MM.1S (cell line): ENCODE measurements around the gene MMRN2.

ENCODE experiments used
- DNase-seq: peaks from one replicate; pipeline ENCODE4 v3.0.0-alpha.2; 2015
- H2AFZ ChIP-seq: fragments of 300-600 bp; sonication (generic); 2 replicates; pipeline ENCODE4 v1.6.0; 2016; ENCODE audit warnings: antibody characterized with exemption, low read length
- H3F3A ChIP-seq: fragments of 300-600 bp; sonication (generic); 2 replicates; pipeline ENCODE4 v1.6.1; 2016; ENCODE audit warnings: mild to moderate bottlenecking, antibody characterized with exemption, low read length, moderate library complexity, mixed read lengths; ENCODE audit not compliant: insufficient read depth
- H3K27ac ChIP-seq: fragments of 300-600 bp; sonication (generic); 2 replicates; pipeline ENCODE4 v1.5.1; 2016; ENCODE audit warnings: mild to moderate bottlenecking, low read length
- H3K27me3 ChIP-seq: fragments of 300-600 bp; sonication (generic); replicated peaks from 2 replicates; pipeline ENCODE4 v1.6.0; 2016; ENCODE audit warnings: low read length; ENCODE audit not compliant: insufficient read depth
- H3K36me3 ChIP-seq: fragments of 300-600 bp; sonication (generic); replicated peaks from 2 replicates; pipeline ENCODE4 v1.6.1; 2016; ENCODE audit warnings: mild to moderate bottlenecking, low read length, mixed read lengths; ENCODE audit not compliant: insufficient read depth
- H3K4me1 ChIP-seq: fragments of 300-600 bp; sonication (generic); 2 replicates; pipeline ENCODE4 v1.6.1; 2016; ENCODE audit warnings: low read length, mixed read lengths
- H3K4me2 ChIP-seq: fragments of 300-600 bp; sonication (generic); 2 replicates; pipeline ENCODE4 v1.6.0; 2016; ENCODE audit warnings: low read depth, low read length
- H3K4me3 ChIP-seq: fragments of 300-600 bp; sonication (generic); 2 replicates; pipeline ENCODE4 v1.5.1; 2016; ENCODE audit warnings: low read length, mixed read lengths
- H3K79me2 ChIP-seq: fragments of 300-600 bp; sonication (generic); 2 replicates; pipeline ENCODE4 v1.6.1; 2016; ENCODE audit warnings: mixed run types, low read length, mixed read lengths
- H3K9ac ChIP-seq: fragments of 300-600 bp; sonication (generic); 2 replicates; pipeline ENCODE4 v1.6.1; 2016; ENCODE audit warnings: low read length, mixed read lengths
- H3K9me2 ChIP-seq: fragments of 300-600 bp; sonication (generic); replicated peaks from 2 replicates; pipeline ENCODE4 v1.6.1; 2016; ENCODE audit warnings: mild to moderate bottlenecking, low read length, mixed read lengths; ENCODE audit not compliant: insufficient read depth
- H3K9me3 ChIP-seq: fragments of 300-600 bp; sonication (generic); replicated peaks from 2 replicates; pipeline ENCODE4 v1.6.1; 2016; ENCODE audit warnings: mild to moderate bottlenecking, low read length, mixed read lengths; ENCODE audit not compliant: insufficient read depth
- H4K20me1 ChIP-seq: fragments of 300-600 bp; sonication (generic); 2 replicates; pipeline ENCODE4 v1.6.1; 2016; ENCODE audit warnings: mild to moderate bottlenecking, low read length, moderate library complexity, mixed read lengths; ENCODE audit not compliant: insufficient read depth
- CTCF ChIP-seq: fragments of 300-600 bp; sonication (generic); IDR thresholded peaks from 2 replicates; pipeline ENCODE4 v1.5.1; 2016; ENCODE audit warnings: antibody characterized with exemption, low read length, mixed read lengths
- EZH2 ChIP-seq: fragments of 300-600 bp; sonication (generic); optimal IDR thresholded peaks from 2 replicates; pipeline ENCODE3; 2017; ENCODE audit warnings: low read depth, mild to moderate bottlenecking, antibody characterized with exemption, low read length, mixed read lengths
- EZH2phosphoT487 ChIP-seq: fragments of 300-600 bp; sonication (generic); IDR thresholded peaks from 2 replicates; pipeline ENCODE4 v1.6.1; 2018; ENCODE audit warnings: antibody characterized with exemption, low read length

MMRN2 gene

GRCh38 chr10:86958116-86958900 lies 893 bp upstream of the MMRN2 start, which contains the start of gene SNCG:
SNCG (plus strand) TSS chr10:86958599; CDS start chr10:86958698, 99 bp downstream.
- no peaks in the 10 kb centered on the region for H3K9me2 ChIP-seq
- H3F3A ChIP-seq = no peaks in the 10 kb centered on the region
- no peak within 1 kb of the TSS for H3K9ac ChIP-seq
- no peaks in the 10 kb centered on the region for H3K27me3 ChIP-seq
- no peak within 1 kb of the TSS for H3K27ac ChIP-seq
- H3K79me2 ChIP-seq = no peaks in the 10 kb centered on the region
- no peak within 1 kb of the TSS for H3K4me2 ChIP-seq
- no peak for DNase-seq
- no peaks in the 10 kb centered on the region for H4K20me1 ChIP-seq
- H3K9me3 ChIP-seq = no peaks in the 10 kb centered on the region
- no peaks in the 10 kb centered on the region for H3K36me3 ChIP-seq
- H2AFZ ChIP-seq = no peak within 1 kb of the TSS
- H3K4me1 ChIP-seq = 0 out of 2 replicates have a peak, but pooled peaks cover 3% of the 10 kb centered on the region
- no peak within 1 kb of the TSS for H3K4me3 ChIP-seq
- TF ChIP-seq EZH2phosphoT487 = no peak
- TF ChIP-seq EZH2 = no peak
- no peak for TF ChIP-seq CTCF

GRCh38 chr10:86956848-86957448 lies 467 bp downstream of the MMRN2 start:
- no peaks in the 10 kb centered on the region for H3K36me3 ChIP-seq
- no peak overlapping the region for H3K4me2 ChIP-seq
- no peak overlapping the region for H3K27ac ChIP-seq
- no peaks in the 10 kb centered on the region for H4K20me1 ChIP-seq
- no peak overlapping the region for H3K4me3 ChIP-seq
- DNase-seq = no peak
- no peak overlapping the region for H2AFZ ChIP-seq
- H3K4me1 ChIP-seq = 0 out of 2 replicates have a peak, but pooled peaks cover 3% of the 10 kb centered on the region
- no peaks in the 10 kb centered on the region for H3F3A ChIP-seq
- no peak overlapping the region for H3K9ac ChIP-seq
- no peaks in the 10 kb centered on the region for H3K9me2 ChIP-seq
- H3K27me3 ChIP-seq = no peaks in the 10 kb centered on the region
- no peaks in the 10 kb centered on the region for H3K9me3 ChIP-seq
- TF ChIP-seq CTCF (no peak), EZH2 (no peak), EZH2phosphoT487 (no peak)
- H3K79me2 ChIP-seq = no peaks in the 10 kb centered on the region

GRCh38 chr10:86956195-86956847 lies 1.1 kb downstream of the MMRN2 start:
- no peak overlapping the region for H3K9ac ChIP-seq
- no peak for TF ChIP-seq CTCF
- TF ChIP-seq EZH2phosphoT487 = no peak
- TF ChIP-seq EZH2 = no peak
- H3K4me3 ChIP-seq = no peak overlapping the region
- no peak for DNase-seq
- H3K36me3 ChIP-seq = no peaks in the 10 kb centered on the region
- H2AFZ ChIP-seq = no peak overlapping the region
- H3K4me2 ChIP-seq = no peak overlapping the region
- H3K4me1 ChIP-seq = 0 out of 2 replicates have a peak, but pooled peaks cover 3% of the 10 kb centered on the region
- no peaks in the 10 kb centered on the region for H4K20me1 ChIP-seq
- no peaks in the 10 kb centered on the region for H3K9me3 ChIP-seq
- no peaks in the 10 kb centered on the region for H3K9me2 ChIP-seq
- H3K79me2 ChIP-seq = no peaks in the 10 kb centered on the region
- no peak overlapping the region for H3K27ac ChIP-seq
- no peaks in the 10 kb centered on the region for H3K27me3 ChIP-seq
- no peaks in the 10 kb centered on the region for H3F3A ChIP-seq
